Measurements from ENCODE around the gene HDAC4. TPM values are rescaled to one million over a fixed set of nuclear protein-coding genes. Genes with fewer than 3 reads are reported as not detected.
A peak's percentile ranks its signal among the peaks of the same experiment; 100 is the strongest.

The HDAC4 gene
- total and polyA plus RNA-seq, 9 donors = 7.0 to 74.0 (median 46.3) TPM

GRCh38 chr2:239233576-239233975 is 167.2 kb downstream of the HDAC4 start:
- Histone ChIP-seq H3K9me3 (no peaks in the 10 kb centered on the region), H3K4me3 (no peak overlapping the region), H3K36me3 (no peaks in the 10 kb centered on the region), H3K27ac (no peak overlapping the region), H3K27me3 (no peaks in the 10 kb centered on the region), H3K4me1 (ENCODE audit: insufficient read depth) (no peaks in the 10 kb centered on the region)
- WGBS, 3 donors = 91 to 94% (median 92%) methylated on average over 6 of the region's 6 CpGs
- intact Hi-C loops (cut with DNase I) = no loop called here
- no peak for TF ChIP-seq POLR2A (IDR thresholded peaks at IDR 0.05)
- no peak for TF ChIP-seq EP300 (IDR thresholded peaks at IDR 0.05)
- no peak for TF ChIP-seq CTCF (IDR thresholded peaks at IDR 0.05)
- DNase-seq = no peak

- no peaks in the 10 kb centered on the region for H3K27me3 ChIP-seq
- H3K9me3 ChIP-seq = no peaks in the 10 kb centered on the region
- no peaks in the 10 kb centered on the region for H3K36me3 ChIP-seq
- 94 to 97% (median 95%) methylated on average over 6 of the region's 6 CpGs for WGBS, 3 donors
- peaks cover 5% of the 10 kb centered on the region for H3K4me1 ChIP-seq (ENCODE audit: insufficient read depth)
- DNase-seq = peak in 1 of 5 donors; percentile 9
- no peak overlapping the region for H3K27ac ChIP-seq
- TF ChIP-seq POLR2A (IDR thresholded peaks at IDR 0.05) (no peak), EP300 (IDR thresholded peaks at IDR 0.05) (no peak), CTCF (IDR thresholded peaks at IDR 0.05) (no peak)
- H3K4me3 ChIP-seq = no peak overlapping the region
- intact Hi-C loops (cut with DNase I) = no loop called here
These were observed 168.6 kb downstream of the HDAC4 start for GRCh38 chr2:239232195-239232578.

- H3K36me3 ChIP-seq = no peaks in the 10 kb centered on the region
- intact Hi-C loops (cut with DNase I) = no loop called here
- no peaks in the 10 kb centered on the region for H3K9me3 ChIP-seq
- H3K27ac ChIP-seq = no peak overlapping the region
- H3K4me3 ChIP-seq = no peak overlapping the region
- H3K27me3 ChIP-seq = no peaks in the 10 kb centered on the region
- WGBS, 3 donors = 81 to 85% (median 81%) methylated on average over 36 to 39 of the region's 46 CpGs
- DNase-seq = peak in 2 of 5 donors; percentile 14 to 15
- TF ChIP-seq EP300 (IDR thresholded peaks at IDR 0.05) (no peak), CTCF (IDR thresholded peaks at IDR 0.05) (no peak), POLR2A (IDR thresholded peaks at IDR 0.05) (no peak)
- H3K4me1 ChIP-seq (ENCODE audit: insufficient read depth) = peaks cover 8% of the 10 kb centered on the region
These were observed 169.3 kb downstream of the HDAC4 start for GRCh38 chr2:239231231-239232194.

GRCh38 chr2:239230318-239231052 is 170.3 kb downstream of the HDAC4 start:
- peak in 1 of 5 donors; percentile 31 for DNase-seq
- no peak for TF ChIP-seq CTCF (IDR thresholded peaks at IDR 0.05)
- Histone ChIP-seq H3K27me3 (no peaks in the 10 kb centered on the region), H3K36me3 (no peaks in the 10 kb centered on the region), H3K4me1 (ENCODE audit: insufficient read depth) (peaks cover 17% of the 10 kb centered on the region), H3K4me3 (no peak overlapping the region), H3K9me3 (no peaks in the 10 kb centered on the region), H3K27ac (no peak overlapping the region)
- 83 to 93% (median 83%) methylated on average over 26 of the region's 26 CpGs for WGBS, 3 donors
- intact Hi-C loops (cut with DNase I) = no loop called here
